HL-60 (cell line): ENCODE data around the gene DERL2.

Experiments used
- POLR2AphosphoS5 ChIP-seq: IDR thresholded peaks from 2 replicates; pipeline ENCODE4 v1.6.1; 2012; ENCODE audit warnings: low read depth
- TF ChIP-seq, protein P1 (sequence below): IDR thresholded peaks from one replicate; pipeline ENCODE4 v1.5.1; 2011; ENCODE audit warnings: low read length, control low read depth, inconsistent platforms; ENCODE audit not compliant: insufficient read depth

DNA sequence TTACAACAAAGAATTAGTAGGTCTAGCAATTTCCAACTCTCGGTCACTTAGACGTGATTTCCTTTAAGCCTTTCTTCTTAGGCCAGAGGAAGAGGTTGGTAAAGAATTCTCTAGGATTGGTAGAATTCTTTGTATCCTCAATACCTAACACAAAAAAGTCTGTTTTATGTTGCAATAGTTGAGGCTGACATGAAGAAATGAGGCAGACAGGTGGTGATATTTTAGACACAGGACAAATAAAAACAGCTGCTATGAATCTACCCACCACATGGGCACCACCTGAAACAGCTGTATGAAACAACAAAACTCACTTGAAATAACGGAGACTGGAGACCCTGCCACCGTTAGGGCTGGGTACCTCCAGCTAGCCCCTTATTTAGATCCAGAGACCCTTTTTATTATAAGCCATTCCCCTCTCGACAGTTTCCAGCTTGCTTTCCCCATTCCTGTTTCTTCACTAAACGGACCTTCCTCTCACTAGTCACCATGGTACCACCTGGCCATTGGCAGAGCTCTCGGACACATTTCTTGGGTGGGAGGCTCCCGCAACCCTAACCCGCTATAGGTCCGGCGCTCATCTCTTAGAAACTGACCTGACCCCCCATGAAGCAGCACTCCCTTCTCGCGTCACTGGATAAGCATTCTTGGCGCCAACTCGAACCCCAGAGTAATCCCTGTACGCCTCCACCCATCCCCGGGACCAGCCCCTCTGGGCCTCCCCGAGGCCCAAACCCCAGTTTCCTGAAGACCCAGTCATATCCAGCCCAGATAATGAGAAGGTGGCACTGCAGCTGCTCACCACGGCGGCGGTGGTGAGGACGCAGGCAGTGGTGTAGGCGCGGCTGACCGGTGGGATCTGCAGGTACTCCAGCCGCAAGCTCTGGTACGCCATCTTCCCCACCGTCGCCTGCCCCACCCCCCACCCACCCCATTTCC, at the start of gene DERL2:
- TF ChIP-seq, protein P1, sequence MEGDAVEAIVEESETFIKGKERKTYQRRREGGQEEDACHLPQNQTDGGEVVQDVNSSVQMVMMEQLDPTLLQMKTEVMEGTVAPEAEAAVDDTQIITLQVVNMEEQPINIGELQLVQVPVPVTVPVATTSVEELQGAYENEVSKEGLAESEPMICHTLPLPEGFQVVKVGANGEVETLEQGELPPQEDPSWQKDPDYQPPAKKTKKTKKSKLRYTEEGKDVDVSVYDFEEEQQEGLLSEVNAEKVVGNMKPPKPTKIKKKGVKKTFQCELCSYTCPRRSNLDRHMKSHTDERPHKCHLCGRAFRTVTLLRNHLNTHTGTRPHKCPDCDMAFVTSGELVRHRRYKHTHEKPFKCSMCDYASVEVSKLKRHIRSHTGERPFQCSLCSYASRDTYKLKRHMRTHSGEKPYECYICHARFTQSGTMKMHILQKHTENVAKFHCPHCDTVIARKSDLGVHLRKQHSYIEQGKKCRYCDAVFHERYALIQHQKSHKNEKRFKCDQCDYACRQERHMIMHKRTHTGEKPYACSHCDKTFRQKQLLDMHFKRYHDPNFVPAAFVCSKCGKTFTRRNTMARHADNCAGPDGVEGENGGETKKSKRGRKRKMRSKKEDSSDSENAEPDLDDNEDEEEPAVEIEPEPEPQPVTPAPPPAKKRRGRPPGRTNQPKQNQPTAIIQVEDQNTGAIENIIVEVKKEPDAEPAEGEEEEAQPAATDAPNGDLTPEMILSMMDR = no peak
- TF ChIP-seq POLR2AphosphoS5 = no peak
